HTR-8/SVneo (cell line): ENCODE data around the gene DCTN3.
"Not testable (repeated sequence)": the region's sequence is repeated elsewhere in the genome, so short reads cannot be mapped to it uniquely, and the experiment has no call there.

Experiments used
- DNase-seq: peaks from one replicate; pipeline ENCODE4 v3.0.0; 2011; ENCODE audit warnings: low spot score, mixed read lengths; ENCODE audit not compliant: insufficient read length
- FAIRE-seq: peaks from 2 replicates; lab custom pipeline; 2011; peaks lifted over from hg19 to GRCh38; lab: Jason Lieb, UNC

The DCTN3 gene

GRCh38 chr9:34647651-34648050 is 27.4 kb upstream of the DCTN3 start:
- FAIRE-seq: no peak

GRCh38 chr9:34647084-34647403 is 26.7 kb upstream of the DCTN3 start:
- DNase-seq (no peak), FAIRE-seq (no peak)

More at GRCh38 chr9:34647651-34648050, 27.4 kb upstream of the DCTN3 start:
- no peak for DNase-seq

DNA sequence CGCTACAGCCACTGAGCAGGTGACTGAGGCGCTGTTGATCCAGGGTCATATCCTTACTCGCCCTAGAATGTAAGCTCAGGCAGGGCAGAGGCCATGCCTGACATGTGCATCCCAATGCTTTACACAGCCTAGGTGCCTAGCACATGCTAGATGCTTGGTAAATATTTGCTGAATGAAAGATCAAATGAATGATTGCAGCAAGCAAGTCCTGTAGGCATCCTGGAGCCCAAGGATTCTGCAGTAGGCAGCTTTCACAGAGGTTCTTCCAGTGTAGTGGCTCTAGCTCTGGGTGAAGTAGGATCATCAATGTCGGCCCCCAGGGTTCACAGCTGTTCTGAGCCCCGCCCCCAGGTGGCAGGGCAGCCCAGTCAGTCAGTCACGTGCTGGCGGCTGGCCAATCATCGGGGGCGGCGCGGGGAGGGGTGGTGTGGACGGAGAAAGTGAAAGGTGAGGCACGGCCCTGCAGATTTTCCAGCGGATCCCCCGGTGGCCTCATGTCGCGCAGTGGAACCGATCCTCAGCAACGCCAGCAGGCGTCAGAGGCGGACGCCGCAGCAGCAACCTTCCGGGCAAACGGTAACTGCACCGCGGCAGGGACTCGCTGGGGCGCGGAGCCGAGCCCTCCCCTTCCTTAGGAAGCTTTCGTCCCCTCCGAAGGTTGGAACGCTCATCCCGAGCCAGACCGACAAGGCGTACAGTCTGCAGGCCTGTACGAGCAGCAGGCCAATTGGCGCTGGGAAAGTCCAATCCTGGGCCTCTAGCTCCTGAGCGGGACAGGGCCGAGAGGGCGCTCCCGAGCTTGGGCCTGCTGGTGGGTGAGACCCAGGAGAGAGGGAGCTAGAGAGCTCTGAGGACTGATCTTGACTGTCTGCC is 26.2 kb upstream of the DCTN3 start, which contains the start of gene GALT:
Gene GALT, plus strand, starts transcription at position 465 of the 873 bp plus-strand sequence. Its CDS starts 30 bp downstream, at position 495.
- FAIRE-seq: peak; percentile 9
- DNase-seq: peak; percentile 90

DNA sequence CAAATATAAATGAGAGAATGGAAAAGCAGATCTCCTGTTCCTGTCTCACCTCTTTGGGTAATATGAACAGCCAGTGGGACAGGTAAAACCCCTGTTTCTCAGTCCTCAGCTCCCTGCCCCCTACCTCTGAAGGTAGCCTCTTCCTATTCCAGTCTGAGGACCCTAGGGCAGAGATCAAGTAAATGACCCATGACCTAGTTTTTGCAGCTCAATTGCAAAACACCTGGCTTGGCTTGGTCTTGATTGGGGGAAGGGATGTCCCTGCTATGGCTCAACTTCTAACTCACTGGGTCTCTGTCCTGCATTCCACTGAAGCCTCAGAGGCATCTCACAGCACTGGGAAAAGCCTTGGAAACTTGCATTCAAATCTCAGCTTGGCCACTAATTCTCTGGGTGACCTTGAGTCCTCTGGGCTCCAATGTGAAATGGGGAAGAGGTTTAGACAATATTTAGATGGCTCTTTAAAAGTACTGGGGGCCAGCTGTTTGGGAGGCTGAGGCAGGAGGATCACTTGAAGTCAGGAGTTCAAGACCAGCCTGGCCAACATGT is 24.5 kb upstream of the DCTN3 start:
- no peak for FAIRE-seq
- no peak for DNase-seq

GRCh38 chr9:34642679-34643078 is 22.4 kb upstream of the DCTN3 start:
- FAIRE-seq (no peak), DNase-seq (no peak)

DNA sequence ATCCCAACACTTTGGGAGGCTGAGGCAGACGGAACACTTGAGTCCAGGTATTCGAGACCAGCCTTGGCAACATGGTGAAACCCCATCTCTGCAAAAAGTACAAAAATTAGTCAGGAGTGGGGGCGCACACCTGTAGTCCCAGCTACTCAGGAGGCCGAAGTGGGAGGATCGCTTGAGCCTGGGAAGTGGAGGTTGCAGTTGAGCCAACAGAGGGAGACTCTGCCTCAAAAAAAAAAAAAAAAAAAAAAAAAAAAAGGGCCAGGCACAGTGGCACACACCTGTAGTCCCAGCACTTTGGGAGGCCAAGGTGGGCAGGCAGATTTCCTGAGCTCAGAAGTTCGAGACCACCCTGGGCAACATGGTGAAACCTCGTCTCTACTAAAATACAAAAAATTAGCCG is 19.0 kb upstream of the DCTN3 start:
- not testable (repeated sequence) for FAIRE-seq, DNase-seq

GRCh38 chr9:34638138-34638445 is 17.8 kb upstream of the DCTN3 start:
- no peak for DNase-seq
- no peak for FAIRE-seq

DNA sequence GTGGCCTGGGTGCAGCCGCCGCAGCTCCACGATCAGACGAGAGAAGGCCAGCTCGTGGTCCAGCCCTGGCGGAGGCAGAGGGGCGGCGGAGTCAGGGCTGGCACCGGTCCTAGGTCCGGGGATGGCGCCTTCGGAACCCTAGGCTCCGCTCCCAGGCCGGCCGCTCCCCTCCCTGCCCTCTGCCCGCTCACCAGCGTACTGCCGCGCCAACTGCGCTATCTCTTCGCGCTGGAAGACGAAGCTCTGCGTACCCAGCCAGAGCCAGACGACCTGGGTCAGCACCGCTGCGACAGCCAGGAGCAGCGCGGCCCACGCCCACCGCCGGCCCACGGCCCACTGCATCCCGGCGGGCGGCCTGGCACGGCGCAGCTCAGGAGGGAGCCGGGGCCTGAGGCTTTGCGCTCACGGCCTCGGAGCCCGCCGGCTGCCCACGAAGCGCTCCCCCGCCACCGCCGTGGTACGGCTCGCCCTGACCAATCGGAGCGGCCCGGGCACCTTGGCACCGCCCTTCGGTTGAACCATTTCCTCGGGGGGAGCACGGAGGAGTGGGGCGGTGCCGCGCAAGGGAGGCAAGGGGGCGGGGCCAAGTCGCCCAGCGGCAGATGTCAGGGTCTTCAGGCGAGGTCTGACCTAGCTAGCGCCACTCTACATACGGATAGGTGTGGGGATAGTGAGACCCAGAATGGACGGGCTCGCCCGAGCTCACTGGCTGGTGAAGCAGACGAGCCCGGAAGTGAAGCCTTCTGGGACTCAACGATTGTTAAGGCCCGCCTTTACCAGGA is 17.3 kb upstream of the DCTN3 start, which contains the start of gene SIGMAR1:
Gene SIGMAR1, minus strand, starts transcription at position 432 of the 782 bp plus-strand sequence. Its CDS starts 90 bp downstream, at position 342.
- no peak for FAIRE-seq

GRCh38 chr9:34636791-34637355 is 16.6 kb upstream of the DCTN3 start:
- no peak for DNase-seq
- no peak for FAIRE-seq

More for the DNA sequence above, 17.3 kb upstream of the DCTN3 start, which contains the start of gene SIGMAR1:
- DNase-seq: peak; percentile 74

GRCh38 chr9:34635556-34635955 is 15.3 kb upstream of the DCTN3 start:
- FAIRE-seq (no peak), DNase-seq (no peak)

DNA sequence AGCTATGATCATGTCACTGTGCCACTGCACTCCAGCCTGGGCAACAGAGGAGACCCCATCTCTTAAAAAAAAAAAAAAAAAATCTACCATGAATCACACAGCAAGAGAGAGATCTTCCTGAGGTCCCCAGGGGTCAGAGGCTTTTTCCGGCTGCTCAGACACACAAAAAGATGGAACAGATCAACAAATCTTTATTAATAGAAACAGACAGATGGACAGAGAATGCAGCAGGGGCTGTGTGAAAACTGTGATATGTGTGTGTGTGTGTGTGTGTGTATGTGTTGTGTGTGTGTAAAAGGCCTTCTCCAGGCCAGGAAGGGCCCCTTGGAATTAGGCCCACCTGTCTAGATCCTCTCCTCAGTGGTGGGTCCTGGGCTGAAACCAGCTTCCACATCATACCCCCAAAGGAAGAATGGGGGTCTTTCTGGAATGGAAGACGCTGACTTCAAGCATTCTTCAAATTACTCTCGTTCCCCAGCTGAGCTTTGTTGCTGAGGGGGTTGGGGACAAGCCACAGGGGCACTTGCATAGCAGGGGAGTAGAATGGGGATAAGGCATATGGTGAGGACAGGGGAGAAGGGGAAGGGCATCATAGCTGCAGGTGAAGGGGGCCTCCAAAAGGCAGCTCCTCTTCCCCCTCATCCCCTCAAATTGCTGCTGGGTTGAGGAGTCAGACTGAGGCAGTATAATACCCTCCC is 14.4 kb upstream of the DCTN3 start:
- FAIRE-seq (no peak), DNase-seq (no peak)

- DNase-seq: no peak
- no peak for FAIRE-seq
These were observed 13.7 kb upstream of the DCTN3 start for GRCh38 chr9:34633851-34634550.

- FAIRE-seq (no peak), DNase-seq (no peak)
These were observed 12.9 kb upstream of the DCTN3 start for GRCh38 chr9:34633166-34633565.

GRCh38 chr9:34630402-34631154 is 10.3 kb upstream of the DCTN3 start:
- no peak for FAIRE-seq
- no peak for DNase-seq

GRCh38 chr9:34629491-34629808 is 9.2 kb upstream of the DCTN3 start:
- FAIRE-seq (no peak), DNase-seq (no peak)

DNA sequence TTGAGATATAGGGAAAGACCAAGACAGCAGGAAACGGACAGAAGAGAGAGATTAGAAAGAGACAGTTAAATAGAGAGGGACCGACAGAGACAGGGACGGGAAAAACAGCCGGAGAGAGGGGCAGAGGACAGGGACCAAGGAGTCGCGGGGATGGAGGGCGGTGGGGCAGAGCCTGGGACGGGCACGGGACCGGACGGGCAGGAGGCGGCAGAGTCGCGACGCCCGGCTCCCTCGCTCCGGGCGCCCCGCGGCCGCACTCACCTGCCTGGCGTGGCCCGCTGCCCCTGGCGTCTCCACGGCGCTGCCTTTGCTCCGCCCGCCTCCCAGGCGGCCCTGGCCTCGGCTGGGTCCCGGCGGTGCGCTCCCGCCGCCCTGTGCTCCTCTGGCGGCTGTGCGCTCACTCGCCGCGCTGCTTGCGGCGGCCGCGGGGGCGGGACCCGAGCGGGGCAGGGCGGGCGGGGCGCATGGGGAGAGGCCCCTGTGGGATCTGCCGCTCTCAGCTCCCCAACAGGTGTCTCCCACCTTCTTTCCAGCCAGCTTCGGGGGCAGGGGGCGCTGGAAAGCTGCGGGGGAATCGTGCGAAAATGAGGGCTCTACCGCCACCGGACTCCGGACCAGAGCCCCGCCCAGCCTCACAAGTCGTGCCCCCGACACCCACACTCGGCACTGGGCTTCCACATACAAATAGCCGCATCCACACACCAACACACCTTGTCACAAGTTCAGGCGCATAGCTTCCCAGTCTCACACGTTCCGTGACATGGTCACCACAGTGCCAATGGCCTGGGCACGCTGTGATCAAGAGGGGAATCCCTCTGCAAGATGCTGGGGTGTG is 8.6 kb upstream of the DCTN3 start, which contains the start of gene ARID3C:
Gene ARID3C, minus strand, starts transcription at position 411 of the 835 bp plus-strand sequence. CDS start 1,052 bp downstream, outside the sequence.
- FAIRE-seq: peak; percentile 49
- no peak for DNase-seq

DNA sequence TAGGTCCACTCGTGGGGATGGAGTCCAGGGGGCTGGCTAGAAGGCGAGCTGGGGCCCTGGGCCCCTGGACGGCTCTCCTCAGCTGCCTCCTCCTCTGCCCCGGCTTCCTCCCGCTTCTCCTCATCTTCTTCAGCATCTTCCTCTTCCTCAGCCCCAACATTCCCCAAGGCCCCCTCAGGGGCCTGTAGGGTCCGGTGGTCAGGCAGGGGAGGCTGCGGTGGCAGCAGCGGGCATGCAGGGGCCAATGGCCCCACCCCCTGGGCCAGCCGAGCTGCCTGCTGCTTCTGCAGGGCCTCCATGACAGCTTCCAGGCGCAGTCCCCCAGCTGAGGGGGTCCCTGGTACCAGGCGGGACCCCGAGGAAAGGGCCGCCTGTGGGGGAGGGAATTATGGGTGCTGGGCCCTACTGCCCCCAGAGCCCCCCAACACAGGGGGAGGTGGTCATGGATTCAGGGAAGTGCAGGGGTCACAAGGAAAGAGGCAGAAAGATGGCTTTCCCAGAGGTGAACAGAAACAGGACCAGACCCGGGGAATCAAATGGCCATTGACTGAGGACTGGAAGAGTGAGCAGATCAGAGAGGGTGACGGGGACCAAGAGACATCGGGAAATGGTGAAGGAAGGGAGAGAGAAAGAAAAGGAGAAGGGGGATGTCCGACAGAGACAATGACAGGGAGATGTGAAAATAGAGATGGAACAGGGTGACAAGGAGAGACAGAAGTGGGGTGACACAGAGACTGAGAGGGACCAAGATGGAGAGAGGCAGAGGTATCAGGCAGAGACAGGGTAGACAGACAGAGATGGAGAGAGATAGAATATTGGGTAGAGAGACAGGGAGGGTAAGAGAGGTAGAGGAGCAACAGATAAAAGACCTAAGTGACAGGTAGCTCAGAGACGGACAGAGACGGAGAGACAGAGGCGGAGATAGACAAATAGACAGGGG is 7.7 kb upstream of the DCTN3 start:
- FAIRE-seq: no peak
- DNase-seq: no peak
